GM19099 (cell line): Measurements from ENCODE around the gene FGD2.

ENCODE experiments used
- POLR2A ChIP-seq: IDR thresholded peaks from 3 replicates; pipeline ENCODE4 v1.6.1; 2011; ENCODE audit warnings: low read depth; ENCODE audit not compliant: insufficient read length; ENCODE audit errors: extremely low read depth

The FGD2 gene

DNA sequence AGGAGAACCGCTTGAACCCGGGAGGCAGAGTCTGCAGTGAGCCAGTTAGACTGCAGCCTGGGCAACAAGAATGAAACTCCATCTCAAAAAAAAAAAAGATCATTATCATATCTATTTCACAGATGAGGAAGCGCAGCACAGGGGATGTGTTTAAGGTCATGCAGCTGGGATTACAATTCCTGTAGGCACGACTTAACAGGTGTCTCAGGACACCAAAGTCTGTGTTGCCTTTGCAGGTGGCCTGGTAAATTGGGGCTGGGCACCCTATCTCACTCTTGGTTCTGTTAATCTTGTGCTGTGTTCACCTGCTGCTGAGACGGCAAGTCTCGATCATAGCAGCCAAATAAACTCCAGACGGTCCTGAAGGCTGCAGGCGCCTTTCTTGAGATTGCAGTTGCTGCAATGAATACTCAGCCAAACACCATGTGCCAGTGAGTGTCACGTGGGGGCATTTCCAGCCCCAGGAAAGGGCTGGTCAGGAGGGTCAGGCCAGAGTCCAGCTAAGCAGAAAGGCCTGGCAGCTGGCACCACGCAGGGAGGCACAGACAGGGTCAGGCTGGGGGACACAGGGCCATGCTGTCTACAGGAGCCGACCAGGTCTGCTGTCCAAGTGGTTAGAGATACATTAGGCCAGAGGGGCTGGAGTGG, 55.8 kb downstream of the FGD2 start:
- TF ChIP-seq POLR2A, result no peak

GRCh38 chr6:37062424-37062823, 57.0 kb downstream of the FGD2 start:
- no peak for TF ChIP-seq POLR2A

DNA sequence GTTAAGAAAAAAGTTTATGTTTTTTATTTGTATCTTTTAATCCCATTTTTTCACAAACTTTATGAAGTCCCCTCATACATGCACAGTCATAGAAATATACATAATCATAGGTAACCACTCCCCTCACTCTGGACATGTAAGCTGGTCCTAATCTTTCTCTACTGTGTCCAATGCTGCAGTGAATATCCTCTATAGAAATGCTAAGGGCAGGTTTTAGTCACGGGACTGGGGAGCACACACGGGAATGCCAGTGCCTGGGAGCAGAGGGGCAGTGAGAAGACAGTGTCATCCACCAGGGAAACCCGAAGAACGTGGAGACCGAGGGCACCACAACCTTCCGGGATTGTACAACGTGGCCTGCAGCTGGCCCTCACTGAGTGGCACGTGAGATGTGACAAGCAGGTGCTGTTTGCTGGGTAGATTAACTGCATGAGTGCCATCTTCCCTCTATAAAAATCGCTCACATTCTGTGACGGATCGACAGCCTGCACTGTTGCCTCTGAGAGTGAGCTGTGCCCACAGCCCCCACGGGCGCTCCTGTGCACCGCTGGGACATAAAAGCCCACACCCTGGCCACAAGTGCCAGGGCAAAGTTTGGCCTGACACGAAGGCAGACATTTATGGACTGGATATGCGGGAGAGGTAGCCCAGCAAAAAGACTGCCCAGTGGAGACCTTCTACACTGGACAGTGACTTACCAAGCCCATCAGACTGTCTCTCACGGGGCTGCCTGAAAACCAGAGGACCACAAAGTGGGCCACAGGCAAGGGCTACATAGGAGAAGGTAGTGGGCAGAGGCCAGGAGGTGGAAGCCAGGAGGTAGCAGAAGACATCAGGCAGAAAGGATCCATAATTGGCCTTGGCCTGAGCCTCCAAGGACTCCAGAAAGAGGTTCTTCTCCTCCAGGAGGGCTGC, 63.2 kb downstream of the FGD2 start:
- TF ChIP-seq POLR2A, result no peak

DNA sequence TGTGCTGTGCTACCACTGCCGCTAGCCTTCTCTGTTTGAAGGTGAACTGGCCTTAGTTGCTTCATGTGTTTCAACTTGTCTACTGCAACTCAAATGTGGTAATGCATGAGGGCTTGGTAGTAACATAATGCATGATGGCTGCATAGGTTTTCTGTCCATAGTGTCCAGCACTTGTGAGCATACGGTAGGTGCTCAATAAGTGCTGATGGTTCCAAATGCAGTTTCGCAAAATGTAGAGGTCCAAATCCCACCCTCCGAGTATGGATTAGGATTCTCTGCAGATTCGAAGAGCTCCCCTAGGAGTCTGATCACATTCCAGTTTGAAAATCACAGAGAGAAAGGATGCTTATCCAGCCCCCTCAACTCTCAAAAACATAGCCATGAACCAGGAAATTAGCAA, 64.2 kb downstream of the FGD2 start:
- no peak for TF ChIP-seq POLR2A

DNA sequence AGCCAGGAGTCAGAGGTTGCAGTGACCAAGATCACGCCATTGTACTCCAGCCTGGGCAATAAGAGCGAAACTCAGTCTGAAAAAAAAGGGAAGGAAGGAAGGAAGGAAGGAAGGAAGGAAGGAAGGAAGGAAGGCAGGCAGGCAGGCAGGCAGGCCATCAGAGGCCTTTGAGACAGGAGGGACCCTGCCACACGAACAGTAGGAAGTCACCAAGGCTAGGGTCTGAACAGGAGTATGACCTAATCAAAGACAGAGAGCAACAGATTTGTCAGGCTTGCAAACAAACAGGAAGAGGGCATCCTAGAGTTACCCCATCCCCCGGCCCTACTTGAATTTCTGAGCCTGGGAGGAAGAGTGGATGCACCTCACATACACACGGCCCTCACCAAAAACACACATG, 67.1 kb downstream of the FGD2 start:
- TF ChIP-seq POLR2A, result no peak

GRCh38 chr6:37074053-37074827, 68.8 kb downstream of the FGD2 start:
- TF ChIP-seq POLR2A, result no peak

DNA sequence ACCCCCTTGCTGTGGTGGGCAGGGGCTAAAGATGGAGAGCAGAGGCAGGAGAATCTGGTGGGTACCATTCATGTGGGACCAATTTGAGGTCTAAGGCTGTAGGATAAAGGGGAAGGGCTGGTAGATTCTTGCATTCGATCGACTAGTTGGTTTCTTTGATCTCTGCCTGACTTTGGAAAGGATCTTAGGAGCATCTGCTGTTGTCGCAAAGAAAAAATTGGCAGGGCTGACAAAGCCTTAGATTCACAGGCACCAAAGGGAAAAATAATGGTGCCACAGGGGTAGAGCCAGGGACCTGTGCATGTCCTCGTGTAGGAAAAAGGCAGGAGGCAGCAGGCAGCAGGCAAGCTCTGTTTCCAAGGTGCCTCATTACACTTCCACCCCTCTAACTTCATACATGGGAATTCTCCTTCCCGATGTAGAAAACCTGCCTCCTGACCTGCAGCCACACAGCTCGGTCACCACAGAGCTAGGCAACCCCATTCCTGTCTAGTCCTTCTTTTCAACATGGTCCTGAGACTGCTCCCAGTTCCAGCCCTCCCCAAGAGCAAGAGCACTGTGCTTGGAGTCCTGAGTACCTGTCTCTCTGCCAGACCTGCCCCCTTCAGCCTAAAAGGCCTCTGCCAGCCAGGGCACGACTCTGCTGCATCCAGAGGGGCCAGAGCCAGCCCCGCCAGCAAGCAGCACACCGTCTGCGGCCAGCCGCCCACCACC, 71.9 kb downstream of the FGD2 start:
- TF ChIP-seq POLR2A, result no peak

DNA sequence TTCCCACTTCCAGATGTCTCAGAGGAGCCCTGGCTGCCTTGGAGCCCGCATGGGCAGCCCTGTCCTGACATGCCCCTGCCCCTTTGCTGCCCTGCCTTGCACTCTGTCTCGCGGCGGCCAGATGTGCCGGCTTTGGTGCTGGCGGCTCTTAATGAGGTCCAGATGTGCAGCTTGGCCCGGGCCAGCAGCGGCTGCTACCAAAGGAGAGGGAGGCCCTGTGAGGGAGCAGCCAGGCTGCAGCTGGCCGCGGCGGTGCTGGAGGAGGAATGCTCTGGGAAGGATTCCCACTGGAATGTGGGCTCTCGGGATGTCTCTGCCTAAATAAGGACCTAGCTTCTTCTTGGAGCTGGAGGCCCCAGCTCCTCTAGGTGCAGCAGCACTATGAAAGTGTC, 72.4 kb downstream of the FGD2 start:
- TF ChIP-seq POLR2A, result no peak
